Measurements from ENCODE around the gene ZSWIM4.
A peak's percentile ranks its signal among the peaks of the same experiment; 100 is the strongest.

Gene ZSWIM4

DNA sequence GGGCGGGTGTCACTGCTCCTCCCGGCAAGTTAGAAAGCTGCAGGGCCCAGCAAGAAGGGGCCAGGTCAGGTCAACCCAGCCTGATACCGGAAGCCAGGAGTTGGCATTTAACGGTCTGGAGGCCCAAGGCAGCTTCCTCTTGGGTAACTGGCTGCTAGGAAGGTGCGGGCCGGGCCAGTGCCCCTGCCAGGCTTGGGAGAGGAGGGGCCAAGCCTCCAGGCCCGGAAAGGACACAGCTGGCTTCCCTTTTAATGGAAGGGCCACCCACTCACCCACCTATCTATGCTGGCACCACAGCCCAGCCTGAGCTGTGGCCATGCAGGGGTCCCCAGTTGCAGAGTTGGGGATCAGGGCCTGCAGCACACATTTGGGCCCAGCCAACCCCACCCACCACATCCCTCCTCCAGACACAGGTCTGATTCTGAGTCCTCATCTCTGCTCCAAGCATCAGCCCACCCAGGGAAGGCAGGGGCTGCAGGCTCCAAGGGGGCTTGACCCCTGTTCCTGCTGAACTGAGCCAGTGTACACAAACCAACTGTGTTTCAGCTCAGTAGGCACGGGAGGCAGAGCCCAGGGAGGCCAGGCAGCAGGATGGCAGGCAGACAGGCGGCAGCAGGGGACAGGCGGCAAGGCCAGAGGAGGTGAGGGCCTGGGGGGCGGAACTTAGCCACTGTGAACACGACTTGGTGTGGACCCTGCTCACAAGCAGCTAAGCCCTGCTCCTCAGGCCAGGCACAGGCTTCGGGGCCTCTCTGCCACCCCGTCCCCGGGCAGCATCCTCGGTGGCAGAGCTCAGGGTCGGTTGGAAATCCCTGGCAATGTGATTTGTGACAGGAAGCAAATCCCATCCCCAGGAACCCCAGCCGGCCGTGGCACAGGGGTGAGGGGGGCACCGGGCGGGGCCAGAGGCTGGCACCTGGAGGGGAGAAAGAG is 40.8 kb downstream of the ZSWIM4 start:
- no peak for DNase-seq (ENCODE audit: low spot score)

DNA sequence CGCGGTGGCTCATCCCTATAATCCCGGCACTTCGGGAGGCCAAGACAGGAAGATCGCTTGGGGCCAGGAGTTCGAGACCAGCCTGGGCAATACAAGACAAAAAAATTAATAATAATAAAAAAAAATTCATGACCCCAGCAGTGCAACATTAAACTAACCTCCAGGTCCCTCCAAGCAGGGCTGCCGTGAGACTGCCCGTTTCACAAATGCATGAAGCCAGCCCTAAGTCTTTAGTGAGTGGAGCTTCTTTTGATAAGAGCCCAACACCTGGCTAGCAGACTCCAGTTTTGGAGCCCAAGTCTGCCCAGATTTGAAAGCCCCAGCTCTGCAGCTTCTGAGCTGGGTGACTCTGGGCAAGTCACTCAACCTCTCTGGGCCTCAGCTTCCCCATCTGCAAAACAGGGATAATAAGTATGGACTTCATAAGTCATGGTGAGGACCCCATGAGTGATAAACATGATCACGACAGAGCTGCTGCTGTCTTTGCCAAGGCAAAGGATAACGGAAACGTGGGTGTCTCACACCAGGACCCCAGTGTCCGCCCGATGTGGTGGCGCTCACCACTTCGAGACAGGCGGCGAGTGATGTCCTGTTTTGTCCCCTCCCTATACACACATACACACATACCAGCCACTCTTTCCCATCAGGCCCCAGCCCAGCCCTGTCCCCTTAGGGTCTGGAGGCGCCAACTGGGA is 43.3 kb downstream of the ZSWIM4 start:
- no peak for DNase-seq (ENCODE audit: low spot score)

DNA sequence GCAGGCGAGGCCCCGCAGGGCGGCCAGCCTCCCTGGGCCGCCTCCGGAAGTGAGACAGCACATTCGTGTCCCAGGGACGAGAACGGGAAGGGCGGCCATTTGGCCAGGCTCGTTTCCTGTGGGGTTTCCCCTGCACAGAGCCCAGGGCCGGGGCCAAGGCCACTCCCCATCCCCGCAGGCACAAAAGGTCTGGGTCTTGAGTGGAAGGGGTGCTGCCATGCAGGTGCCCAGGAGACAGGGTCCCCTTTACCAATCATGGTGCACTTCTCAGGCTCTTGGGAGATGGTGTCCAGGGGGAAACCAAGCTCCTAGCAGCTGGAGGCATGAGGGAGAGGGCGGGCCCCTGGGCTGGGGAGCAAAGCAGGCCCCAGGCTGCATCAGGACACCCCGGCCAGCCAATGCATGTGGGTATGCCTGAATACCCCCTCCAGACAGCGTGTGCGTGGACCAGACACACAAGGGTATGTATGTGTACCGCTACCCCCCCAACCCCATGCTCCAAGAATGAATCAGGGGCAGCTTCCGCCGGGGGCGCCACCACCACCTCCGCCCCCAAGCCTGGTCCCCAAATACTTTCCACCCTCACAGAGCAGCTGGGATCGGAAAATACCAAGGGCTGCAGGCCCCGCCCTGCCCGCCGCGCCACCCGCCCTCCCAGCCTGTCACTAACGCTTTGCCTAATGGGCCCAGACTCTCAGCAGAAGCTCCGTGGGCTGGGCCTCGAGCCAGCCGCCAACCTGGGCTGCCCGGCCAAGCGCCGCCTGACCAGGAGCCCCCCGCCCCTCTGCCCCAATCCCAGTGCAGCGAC is 44.1 kb downstream of the ZSWIM4 start:
- no peak for DNase-seq (ENCODE audit: low spot score)

DNA sequence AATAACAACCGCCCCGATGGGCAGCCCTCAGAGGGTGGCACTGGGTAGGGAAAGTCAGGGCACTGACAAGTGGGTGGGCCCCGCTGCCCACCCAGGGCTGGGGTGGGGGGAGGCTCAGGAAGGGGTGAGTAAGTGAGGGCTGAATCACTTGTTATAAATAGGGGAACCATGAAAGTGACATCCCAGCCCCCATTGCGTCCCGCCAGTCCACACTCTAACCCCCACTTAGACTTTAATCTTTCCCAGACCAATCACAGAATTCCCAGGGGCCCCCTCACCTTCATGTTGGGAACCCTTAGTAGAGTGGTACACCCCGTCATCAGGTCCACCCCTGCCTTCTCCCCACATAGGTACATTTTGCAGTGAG is 44.7 kb downstream of the ZSWIM4 start:
- DNase-seq (ENCODE audit: low spot score), result no peak

DNA sequence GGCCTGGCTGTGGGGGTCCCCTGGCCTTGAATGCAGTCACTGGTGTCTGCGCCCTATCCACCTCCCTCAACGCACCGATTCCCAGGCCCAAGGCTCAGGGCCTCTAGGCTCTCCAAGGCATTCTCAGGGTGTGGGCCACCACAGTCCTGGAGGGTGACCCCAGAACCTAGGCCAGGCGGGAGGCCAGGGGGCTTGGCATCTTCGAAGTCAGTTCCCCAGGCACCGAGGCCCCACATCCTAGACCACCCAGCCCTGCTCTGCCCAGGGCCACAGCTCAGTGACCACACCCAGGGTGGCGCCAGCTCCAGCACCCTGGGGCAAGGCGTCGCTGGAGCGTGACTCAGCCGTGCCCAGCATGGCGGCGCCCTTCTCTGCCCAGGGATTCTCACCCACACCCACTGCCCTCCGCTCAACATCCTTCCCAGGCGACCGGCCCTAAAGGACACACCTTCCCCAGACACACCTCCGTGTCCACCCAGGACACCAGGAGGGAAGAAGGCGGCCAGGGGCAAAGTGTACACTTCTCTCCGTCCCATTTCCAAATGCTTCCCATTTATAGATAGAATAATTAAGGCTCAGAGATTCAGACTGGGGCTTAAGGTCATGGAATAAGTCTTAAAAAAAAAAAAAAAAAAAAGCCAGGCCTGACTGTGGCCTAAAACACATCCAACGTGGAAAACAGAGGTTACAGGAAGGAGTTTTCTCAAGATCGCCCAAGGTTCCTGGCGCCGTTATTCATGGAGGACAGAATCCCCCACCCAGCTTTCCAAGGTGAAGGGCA is 45.3 kb downstream of the ZSWIM4 start:
- DNase-seq (ENCODE audit: low spot score), result no peak

DNA sequence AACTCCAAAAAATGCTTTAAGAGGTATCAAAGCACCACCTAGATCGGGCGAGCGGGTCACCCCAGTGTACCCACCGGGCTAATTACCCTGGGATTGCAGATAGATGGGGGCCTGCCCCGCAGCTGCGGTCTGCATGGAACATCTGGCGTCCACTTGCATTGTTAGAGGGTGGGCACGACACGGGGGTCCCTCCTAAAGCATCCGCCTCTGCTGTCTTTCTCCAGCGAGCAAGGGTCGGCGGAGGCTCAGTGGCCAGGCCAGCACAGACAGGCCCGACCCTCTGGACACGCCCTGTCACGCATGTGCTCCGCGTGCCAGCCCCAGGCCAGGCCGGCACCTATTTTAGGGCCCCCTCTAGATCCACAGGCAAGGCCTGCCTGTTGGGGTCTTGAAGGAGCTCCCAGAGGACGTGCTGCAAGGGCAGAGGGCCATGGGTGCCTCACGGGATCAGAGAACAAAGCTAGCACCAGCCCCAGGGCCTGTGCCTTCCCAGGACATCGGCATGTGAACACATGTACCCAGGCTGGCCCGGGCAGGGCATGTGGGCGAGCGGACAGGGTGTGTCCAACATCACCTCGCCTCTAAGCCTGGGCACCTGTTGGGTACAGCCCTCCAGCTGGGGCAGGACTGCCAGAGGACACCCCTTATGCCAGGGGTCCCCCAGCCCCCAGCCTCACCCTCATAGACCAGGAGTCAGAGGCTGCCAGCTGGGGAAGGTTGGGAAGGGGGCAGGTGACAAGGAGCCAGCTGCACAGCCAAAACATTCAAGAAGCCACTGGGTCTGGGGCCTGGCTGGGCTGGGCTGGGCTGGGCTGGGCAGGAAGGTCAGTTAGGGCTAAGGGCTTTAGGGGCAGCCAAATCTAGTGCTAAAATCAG is 46.1 kb downstream of the ZSWIM4 start:
- no peak for DNase-seq (ENCODE audit: low spot score)

DNA sequence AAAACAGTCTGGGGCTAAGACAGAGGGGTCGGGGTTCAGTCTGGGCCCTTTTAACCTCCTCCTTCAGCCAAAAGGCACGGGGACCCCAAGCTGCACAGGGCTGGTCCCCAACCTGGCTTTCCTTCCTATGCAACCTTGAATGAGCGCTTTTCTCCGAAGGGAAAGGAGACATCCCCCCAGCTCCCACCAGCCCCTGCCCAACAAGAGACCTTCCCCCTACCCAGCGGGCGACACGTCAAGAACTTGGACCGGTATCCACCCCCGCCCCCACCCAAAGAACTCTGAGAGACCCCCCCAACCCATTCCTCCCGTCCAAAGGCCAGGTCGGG is 46.7 kb downstream of the ZSWIM4 start:
- DNase-seq (ENCODE audit: low spot score), result no peak

DNA sequence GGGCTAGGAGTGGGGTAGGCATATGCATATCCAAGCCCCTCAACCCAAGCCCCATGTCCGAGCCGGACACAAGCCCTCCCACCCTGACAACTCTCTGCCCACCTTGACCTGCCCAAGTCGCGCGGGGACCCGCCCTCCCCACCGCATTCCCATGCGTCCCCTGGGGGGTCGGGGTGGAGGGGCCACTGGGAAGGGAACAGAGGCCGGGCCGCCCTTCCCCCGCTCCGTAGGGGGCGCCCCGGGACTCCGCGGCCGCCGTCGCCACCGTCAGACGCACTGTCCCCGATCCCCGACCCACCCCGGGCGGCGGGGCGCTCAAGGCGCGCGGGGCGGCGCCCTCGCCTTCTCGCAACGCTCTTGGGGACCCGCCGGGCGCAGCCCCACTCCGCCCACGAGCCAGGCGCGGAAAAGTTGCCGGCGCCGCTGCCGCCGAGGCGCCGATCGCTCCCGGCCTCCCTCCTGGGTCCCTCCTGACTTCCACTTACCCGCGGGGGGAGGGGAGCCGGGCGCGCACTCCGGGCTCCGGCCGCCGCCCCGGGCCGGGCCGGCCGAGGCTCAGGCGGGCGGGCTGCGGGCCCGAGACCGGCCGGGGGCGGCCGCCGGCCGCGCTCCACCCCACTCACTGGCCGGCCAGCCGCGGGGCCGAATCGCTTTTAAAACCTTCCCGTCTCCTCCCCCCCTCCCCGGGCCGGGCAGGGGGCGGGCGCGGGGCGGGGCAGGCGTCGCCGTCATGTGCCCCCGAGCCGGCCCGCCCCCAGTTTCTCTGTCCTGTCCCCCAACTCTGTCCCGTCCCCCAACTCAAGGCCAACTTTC is 47.3 kb downstream of the ZSWIM4 start:
- DNase-seq (ENCODE audit: low spot score), result peak; percentile 82

DNA sequence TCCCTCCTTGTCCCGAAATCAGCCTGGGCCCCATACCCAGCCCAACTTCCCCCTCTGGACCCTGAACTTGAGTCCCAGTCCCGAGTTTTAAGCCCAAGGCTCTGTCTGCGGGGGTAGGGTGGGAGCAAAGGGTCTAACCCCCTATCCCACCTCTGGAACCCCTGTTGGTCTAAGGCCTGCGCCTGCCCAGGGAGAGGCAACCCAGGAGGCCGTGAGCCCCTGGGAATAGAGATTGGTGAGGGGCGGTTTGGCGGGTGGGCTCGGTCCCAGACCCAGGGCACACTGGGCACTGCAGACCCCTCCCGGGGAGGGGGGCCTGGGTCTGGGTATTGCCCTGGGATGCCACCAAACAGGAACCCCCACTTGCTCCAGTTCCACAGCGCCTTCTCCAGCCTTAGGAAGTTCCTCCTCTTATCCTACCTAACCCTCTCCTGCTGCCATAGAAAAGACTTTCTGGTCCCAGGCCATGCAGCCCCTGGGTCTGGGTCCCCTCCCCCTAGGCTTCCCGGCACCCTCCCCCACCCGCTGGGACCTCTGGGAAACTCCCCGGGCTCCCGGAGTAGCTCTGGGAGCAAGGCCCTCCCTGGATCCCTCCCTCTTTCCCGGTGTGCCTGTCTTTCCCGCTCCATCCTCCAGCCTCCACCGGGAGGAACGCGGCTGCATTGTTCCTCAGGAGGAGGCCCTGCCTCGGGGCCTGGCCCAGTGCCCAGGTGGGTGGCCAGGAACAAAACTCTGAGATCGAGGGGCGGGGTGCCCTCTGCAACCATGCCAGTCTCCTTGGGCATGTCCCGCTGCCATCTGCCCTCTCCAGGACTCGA is 48.1 kb downstream of the ZSWIM4 start:
- no peak for DNase-seq (ENCODE audit: low spot score)

DNA sequence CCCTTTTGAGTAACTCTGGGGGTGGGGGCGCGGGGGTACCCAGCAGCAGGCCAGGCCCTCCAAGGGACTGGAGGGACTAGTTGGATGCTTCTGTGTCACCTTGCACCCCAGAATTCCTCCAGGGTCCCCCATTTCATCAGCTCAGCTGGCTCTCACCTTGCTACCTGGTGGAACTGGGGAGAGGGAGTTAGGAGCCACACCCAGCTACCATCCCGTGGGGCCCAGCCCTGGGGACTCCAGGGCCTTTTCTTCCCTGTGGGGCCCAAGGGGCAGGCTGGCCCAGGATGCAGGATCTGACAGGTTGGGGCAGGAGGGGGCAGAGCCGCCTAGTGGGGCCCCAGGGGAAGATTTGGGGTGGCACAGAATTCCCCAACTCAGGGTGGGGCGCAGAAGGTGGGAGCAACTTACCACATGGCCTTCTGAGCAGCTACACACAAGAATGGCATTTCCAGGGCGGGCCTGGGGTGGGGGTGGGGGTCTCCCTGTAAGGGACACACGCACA is 48.9 kb downstream of the ZSWIM4 start:
- DNase-seq (ENCODE audit: low spot score), result no peak

DNA sequence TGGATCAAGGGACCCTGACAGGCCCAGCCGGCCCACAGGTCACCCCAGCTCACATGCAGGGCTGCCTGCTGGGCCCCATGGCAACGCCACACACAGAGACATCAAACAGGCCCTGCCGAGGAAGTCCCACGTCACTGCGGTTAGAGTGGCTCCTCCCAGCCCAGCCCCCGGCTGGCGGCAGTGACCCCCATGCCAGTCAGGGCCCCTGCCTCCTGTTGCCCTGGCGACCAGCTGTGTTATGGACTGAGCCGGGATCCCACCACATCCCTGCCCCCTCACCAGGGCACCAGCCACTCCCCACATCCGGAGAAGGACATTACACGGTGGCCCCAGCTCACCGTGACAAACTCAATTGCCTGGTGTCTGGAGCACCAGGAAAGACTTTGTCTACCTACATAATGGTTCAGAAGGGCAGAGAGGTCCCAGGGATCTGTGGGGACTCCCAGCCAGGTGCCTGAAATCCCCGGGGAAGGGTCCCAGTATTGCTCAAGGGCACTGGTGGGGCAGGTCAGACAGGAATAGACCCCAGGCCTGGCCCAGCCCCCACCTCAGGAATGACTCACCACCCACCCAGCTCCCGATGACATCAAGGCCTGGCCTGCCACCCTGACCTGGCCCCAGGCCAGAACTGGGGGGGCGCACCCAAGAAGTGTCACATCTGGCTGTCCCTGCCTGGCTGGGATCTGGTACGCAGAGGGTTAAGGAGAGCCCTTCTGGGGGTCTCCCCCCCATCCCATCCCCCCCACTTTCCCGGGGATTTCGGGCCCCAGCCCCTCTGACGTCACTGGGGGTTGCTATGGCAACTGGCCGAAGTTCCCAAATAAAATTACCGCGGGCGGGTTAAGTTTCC is 51.5 kb downstream of the ZSWIM4 start:
- peak; percentile 82 for DNase-seq (ENCODE audit: low spot score)

DNA sequence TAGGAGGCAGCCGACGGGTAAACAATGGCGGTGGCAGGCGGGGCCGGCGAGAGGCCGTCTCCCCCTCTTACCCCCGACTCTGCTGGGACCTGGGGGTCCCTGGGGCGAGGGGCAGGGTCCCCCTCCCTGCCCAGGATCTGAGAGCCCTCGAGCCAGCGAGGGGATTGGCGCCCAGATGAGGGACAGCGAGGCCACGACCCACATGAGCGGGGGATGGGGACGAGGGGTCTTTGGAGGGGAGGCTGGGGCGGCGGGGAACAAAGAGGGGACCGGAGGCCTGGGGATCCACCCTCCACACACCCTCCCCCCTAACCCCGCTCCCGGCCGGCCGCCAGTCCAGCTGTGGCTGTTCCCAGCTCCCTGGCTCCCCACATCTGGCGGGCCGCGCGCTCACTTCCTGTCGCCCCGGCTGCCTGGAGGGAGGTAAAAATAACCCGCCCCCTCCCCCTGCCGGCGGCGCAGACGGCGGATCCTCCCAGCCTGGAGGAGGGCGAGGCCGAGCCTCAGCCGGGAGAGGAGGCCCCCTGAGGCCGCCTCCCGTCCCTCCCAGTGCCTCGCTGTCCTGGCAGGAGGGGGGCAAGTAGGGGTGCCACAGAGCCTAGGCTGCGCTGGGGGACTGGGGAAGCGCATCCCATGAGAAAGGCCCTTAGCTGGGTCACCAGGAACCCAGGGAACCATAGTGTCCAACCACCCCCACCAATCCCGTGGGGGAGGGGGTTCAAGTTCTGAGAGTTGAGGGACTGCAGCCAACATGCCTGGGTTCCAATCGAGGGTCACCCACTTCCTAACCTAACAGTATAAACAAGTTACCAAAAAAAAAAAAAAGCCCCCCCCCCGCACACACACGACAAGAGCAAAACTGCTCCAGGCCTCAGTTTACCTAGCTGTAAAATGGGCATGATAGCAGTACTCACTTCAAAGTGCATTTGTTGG is 52.4 kb downstream of the ZSWIM4 start:
- peak; percentile 87 for DNase-seq (ENCODE audit: low spot score)

DNA sequence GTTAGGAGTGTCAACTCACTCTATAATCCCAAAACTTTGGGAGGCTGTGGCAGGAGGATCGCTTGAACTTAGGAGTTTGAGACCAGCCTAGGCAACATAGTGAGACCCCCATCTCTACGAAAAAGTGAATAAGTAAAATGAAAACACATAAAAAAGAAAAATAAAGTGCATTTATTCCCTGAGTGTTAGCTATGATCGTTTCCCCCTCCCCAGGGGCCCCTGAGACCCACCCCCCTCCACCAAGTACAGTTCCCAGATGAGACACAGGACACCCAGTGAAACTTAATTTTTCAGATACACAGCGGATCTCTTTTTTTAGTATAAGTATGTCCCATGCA is 53.1 kb downstream of the ZSWIM4 start:
- DNase-seq (ENCODE audit: low spot score), result no peak

DNA sequence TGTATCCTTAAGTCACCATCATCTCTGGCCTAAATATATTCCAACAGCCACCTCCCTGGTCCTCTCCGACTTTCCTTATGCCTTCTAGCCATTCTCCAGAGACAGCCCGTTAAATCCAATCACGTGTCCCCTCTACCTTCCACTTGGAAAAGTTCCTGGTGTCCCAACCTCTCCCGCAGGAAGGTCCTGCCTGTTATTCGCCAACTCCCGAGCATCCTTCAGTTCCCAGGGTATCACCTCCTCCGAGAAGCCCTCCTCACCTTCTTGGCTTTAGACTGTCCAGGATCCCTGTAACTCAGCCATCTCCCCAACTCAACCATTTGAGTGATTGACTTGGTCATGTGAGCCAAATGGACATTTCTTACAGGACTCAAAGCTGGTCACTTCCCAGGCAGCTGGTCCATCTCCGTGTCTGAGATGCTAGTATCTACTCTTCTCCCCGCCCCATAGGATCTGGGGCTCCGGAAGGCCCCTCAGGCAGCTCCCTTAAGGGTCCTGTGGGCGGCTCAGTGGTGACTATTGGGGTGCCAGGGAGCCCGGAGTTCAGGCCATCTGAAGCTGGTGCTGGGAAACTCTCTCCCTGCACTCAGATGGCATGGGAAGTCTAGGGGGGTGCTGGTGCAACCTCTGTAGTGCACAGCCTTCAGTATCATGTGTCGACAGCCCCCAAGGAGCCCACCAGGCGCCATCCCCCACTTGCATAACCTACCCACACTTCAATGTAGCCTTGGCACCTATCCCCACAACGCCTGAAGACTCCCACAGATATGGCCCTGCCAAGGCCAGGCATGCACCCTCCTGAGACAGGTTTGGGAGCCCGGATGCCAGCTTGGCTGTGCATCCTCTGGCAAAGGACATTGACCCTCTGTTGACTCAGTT is 53.8 kb downstream of the ZSWIM4 start:
- no peak for DNase-seq (ENCODE audit: low spot score)

DNA sequence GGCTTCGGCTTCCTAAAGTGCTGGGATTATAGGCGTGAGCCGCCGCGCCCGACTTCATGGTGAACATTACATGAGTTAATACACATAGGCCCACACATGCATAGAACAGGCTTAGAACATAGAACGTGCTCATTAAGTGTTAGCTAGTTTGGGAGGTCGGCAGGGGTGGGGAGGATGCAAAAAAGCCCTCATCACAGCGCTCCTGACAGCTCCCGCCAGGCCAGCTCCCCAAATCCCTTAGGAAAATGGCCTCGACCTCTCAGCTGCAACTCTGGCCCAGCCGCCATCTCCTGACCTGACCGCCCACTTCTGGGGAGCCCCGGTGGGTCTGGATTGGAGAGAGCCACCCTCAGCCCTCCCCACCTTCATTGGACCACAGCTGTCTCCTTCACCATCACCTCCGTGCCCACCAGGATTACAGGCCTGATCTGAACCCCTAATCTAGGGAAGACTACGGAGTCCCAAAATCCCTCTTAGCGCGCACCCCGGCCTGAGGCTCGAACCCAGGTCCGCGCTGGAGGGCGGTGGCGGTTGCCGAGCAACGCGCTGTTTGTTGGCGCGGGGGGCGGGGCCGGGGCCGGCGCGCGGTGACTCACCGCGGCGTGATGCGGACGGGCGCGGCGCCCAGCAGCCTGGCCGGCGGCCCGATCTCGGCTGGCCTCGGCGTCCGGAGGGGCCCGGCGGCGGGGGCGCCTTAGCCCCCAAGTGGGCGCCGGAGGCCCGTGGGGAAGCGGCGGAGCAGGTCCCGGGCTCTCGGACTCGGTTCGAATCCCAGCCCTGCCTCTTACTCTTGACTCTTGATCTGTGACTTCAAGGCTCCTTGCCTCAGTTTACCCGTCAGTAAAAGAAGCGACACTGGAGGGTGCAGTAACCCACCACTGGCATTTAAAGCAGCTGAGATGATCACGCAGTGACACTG is 55.0 kb downstream of the ZSWIM4 start:
- DNase-seq (ENCODE audit: low spot score), result no peak

Data from HuH-7 (cell line).